ENCODE results near the gene MIPEP.

DNA sequence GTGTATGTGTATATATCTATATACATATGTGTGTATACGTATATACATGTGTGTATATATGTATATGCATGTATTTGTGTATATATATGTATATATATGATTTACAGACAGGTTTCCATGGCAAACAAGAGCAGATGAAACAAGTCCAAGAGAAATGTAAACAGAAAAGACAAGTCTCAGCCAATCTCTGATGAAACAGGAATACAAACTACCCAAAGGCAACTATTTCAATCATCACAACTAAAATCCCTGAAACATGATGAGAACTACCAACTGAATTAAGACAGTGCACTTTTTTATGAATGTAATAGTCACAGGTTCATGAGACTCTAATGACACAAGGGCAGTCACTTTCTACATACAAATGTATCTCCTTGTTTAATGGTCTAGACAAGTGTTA, 178.8 kb downstream of the MIPEP start:
- TF ChIP-seq CTCF (IDR thresholded peaks at IDR 0.05; ENCODE audit: low read depth, low read length) (no peak), EZH2phosphoT487 (IDR thresholded peaks at IDR 0.05; ENCODE audit: low read depth) (no peak)
